ENCODE results near the gene KANSL3. TPM values are rescaled to one million over a fixed set of nuclear protein-coding genes. Genes with fewer than 3 reads are reported as not detected.

KANSL3 gene
- total and polyA plus RNA-seq, 2 donors (not counting 3 experiments of a cell fraction or from before 2014, with no cell fraction given) = 27.7 to 36.9 TPM

DNA sequence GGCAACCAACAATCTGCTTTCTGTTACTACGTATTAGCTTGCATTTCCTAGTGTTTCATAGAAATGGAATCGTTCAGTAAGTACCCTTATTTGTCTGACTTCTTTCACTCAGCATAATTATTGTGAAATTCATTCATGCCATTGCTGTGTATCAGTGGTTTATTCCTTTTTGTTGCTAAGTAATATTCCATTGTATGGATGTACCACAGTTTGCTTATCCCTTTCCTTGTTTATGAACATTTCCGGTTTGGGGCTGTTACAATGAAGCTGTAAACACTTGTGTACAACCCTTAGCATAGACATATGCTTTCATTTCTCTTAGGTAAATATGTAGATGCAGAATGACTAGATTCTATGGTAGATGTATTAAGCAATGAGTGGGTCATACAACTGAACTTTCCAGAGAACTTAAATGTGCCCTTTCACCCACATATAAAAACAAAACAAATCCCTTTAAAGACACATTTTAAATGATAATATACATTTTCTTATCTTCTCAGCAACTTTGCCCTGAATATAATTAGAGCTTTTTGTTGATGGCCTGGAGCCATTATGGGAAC is 26.3 kb upstream of the KANSL3 start:
- peaks cover 7% of the 10 kb centered on the region for H3K4me1 ChIP-seq (ENCODE audit: control insufficient read depth, extremely low read depth, insufficient read depth, low read length)
- H2AFZ ChIP-seq (ENCODE audit: low read depth, low read length) = no peak overlapping the region
- TF ChIP-seq EZH2 (IDR thresholded peaks at IDR 0.05; ENCODE audit: borderline replicate concordance, low read depth, low read length, severe bottlenecking) = no peak
- TF ChIP-seq POLR2AphosphoS5 (IDR thresholded peaks at IDR 0.05; ENCODE audit: insufficient read depth, low read depth, low read length) = no peak
- no peak for TF ChIP-seq JUN (IDR thresholded peaks at IDR 0.05; ENCODE audit: borderline replicate concordance, insufficient read depth, insufficient read length, low read depth)
- TF ChIP-seq, protein P1, sequence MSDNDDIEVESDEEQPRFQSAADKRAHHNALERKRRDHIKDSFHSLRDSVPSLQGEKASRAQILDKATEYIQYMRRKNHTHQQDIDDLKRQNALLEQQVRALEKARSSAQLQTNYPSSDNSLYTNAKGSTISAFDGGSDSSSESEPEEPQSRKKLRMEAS (IDR thresholded peaks at IDR 0.05; ENCODE audit: insufficient read depth, insufficient read length) = no peak
- no peak for TF ChIP-seq POLR2A (IDR thresholded peaks at IDR 0.05; ENCODE audit: low read depth, low read length)
- no peak for TF ChIP-seq FOS (IDR thresholded peaks at IDR 0.05; ENCODE audit: borderline replicate concordance, insufficient read depth, low read length)
- TF ChIP-seq GATA2 (IDR thresholded peaks at IDR 0.05; ENCODE audit: insufficient read depth, insufficient read length, low read depth, low read length) = no peak
- intact Hi-C loops (cut with micrococcal nuclease) = no loop called here
- ChIA-PET CTCF (interaction anchor here (0.7 to 1.2 kb wide), 3 partner anchors 12 to 110 kb away, joined by 3 to 4 read pairs (median 3); no protein-coding TSS in a partner anchor), POLR2A (interaction anchor here (0.8 to 1.5 kb wide), 2 partner anchors 26 to 80 kb away, joined by 5 to 6 read pairs; partner anchors contain the start of gene KANSL3)
- BruUV-seq (replicated peaks) = no TSS peak
- no peaks in the 10 kb centered on the region for H3K27me3 ChIP-seq (ENCODE audit: control insufficient read depth in 2 of 2, insufficient read depth in 2 of 2, low read length in 2 of 2)
- no peak overlapping the region for H3K4me3 ChIP-seq (replicated peaks in 1 of 3; ENCODE audit: insufficient read depth in 1 of 3, low read depth in 1 of 3, low read length in 3 of 3)
- H3K79me2 ChIP-seq (ENCODE audit: control insufficient read depth, insufficient read depth, low read length) = no peaks in the 10 kb centered on the region
- no peak overlapping the region for H3K9ac ChIP-seq (replicated peaks; ENCODE audit: extremely low read depth, insufficient read depth, low read length)
- DNase-seq (ENCODE audit: low read depth, low spot score) = no peak
- no peak for FAIRE-seq
- dilution Hi-C loops (cut with MboI; ENCODE audit: extremely low pct_ligation_motif_present, low sequenced_read_pairs) = no loop called here
- H3K36me3 ChIP-seq (ENCODE audit: control insufficient read depth in 2 of 2, extremely low read depth in 1 of 2, insufficient read depth in 2 of 2, low read length in 2 of 2) = no peaks in the 10 kb centered on the region
- H3K9me1 ChIP-seq (replicated peaks; ENCODE audit: control insufficient read depth, extremely low read depth, insufficient read depth, low read length) = no peaks in the 10 kb centered on the region
- no peak overlapping the region for H3K27ac ChIP-seq (ENCODE audit: insufficient read depth, low read depth, low read length)
- no peak overlapping the region for H3K4me2 ChIP-seq (ENCODE audit: insufficient read depth, low read length)
- no peaks in the 10 kb centered on the region for H3K9me3 ChIP-seq (replicated peaks; ENCODE audit: control insufficient read depth, insufficient read depth, low read length)
- no peaks in the 10 kb centered on the region for H4K20me1 ChIP-seq (replicated peaks; ENCODE audit: control insufficient read depth, extremely low read depth, insufficient read depth, low read length)

DNA sequence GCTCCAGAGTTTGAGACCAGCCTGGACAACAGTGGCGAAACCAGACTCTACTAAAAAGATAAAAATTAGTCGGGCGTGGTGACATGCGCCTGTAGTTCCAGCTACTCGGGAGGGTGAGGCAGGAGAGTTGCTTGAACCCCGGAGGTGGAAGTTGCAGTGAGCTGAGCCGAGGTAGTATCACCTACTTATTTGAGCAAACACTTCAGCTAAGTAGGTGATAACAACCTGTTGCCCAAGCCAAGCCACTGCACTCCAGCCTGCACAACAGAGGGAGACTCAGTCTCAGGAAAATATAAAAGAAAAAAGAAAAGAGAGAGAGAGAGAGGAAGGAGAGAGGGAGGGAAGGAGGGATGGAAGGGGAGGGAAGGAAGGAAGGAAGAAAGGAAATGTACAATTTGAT is 25.7 kb upstream of the KANSL3 start:
- ChIA-PET POLR2A (no interaction called here), CTCF (no interaction called here)
- FAIRE-seq = no peak
- no peak for DNase-seq (ENCODE audit: low read depth, low spot score)
- H2AFZ ChIP-seq (ENCODE audit: low read depth, low read length) = no peak overlapping the region
- H3K4me2 ChIP-seq (ENCODE audit: insufficient read depth, low read length) = no peak overlapping the region
- H3K27me3 ChIP-seq (ENCODE audit: control insufficient read depth in 2 of 2, insufficient read depth in 2 of 2, low read length in 2 of 2) = no peaks in the 10 kb centered on the region
- dilution Hi-C loops (cut with MboI; ENCODE audit: extremely low pct_ligation_motif_present, low sequenced_read_pairs) = no loop called here
- H3K4me1 ChIP-seq (ENCODE audit: control insufficient read depth, extremely low read depth, insufficient read depth, low read length) = peaks cover 7% of the 10 kb centered on the region
- no peaks in the 10 kb centered on the region for H3K36me3 ChIP-seq (ENCODE audit: control insufficient read depth in 2 of 2, extremely low read depth in 1 of 2, insufficient read depth in 2 of 2, low read length in 2 of 2)
- BruUV-seq (replicated peaks) = no TSS peak
- H3K79me2 ChIP-seq (ENCODE audit: control insufficient read depth, insufficient read depth, low read length) = no peaks in the 10 kb centered on the region
- no peak overlapping the region for H3K9ac ChIP-seq (replicated peaks; ENCODE audit: extremely low read depth, insufficient read depth, low read length)
- intact Hi-C loops (cut with micrococcal nuclease) = no loop called here
- H4K20me1 ChIP-seq (replicated peaks; ENCODE audit: control insufficient read depth, extremely low read depth, insufficient read depth, low read length) = no peaks in the 10 kb centered on the region
- no peaks in the 10 kb centered on the region for H3K9me1 ChIP-seq (replicated peaks; ENCODE audit: control insufficient read depth, extremely low read depth, insufficient read depth, low read length)
- no peak for TF ChIP-seq EZH2 (IDR thresholded peaks at IDR 0.05; ENCODE audit: borderline replicate concordance, low read depth, low read length, severe bottlenecking)
- TF ChIP-seq, protein P2, sequence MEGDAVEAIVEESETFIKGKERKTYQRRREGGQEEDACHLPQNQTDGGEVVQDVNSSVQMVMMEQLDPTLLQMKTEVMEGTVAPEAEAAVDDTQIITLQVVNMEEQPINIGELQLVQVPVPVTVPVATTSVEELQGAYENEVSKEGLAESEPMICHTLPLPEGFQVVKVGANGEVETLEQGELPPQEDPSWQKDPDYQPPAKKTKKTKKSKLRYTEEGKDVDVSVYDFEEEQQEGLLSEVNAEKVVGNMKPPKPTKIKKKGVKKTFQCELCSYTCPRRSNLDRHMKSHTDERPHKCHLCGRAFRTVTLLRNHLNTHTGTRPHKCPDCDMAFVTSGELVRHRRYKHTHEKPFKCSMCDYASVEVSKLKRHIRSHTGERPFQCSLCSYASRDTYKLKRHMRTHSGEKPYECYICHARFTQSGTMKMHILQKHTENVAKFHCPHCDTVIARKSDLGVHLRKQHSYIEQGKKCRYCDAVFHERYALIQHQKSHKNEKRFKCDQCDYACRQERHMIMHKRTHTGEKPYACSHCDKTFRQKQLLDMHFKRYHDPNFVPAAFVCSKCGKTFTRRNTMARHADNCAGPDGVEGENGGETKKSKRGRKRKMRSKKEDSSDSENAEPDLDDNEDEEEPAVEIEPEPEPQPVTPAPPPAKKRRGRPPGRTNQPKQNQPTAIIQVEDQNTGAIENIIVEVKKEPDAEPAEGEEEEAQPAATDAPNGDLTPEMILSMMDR (IDR thresholded peaks at IDR 0.05; ENCODE audit: extremely low read depth in 1 of 2, insufficient read depth in 1 of 2, low read depth in 1 of 2, low read length in 2 of 2) = no peak
- TF ChIP-seq, protein P1 (IDR thresholded peaks at IDR 0.05; ENCODE audit: insufficient read depth, insufficient read length) = no peak
- TF ChIP-seq POLR2A (IDR thresholded peaks at IDR 0.05; ENCODE audit: low read depth, low read length) = no peak
- no peak for TF ChIP-seq FOS (IDR thresholded peaks at IDR 0.05; ENCODE audit: borderline replicate concordance, insufficient read depth, low read length)
- TF ChIP-seq POLR2AphosphoS5 (IDR thresholded peaks at IDR 0.05; ENCODE audit: insufficient read depth, low read depth, low read length) = no peak
- TF ChIP-seq GATA2 (IDR thresholded peaks at IDR 0.05; ENCODE audit: insufficient read depth, insufficient read length, low read depth, low read length) = no peak
- no peak for TF ChIP-seq JUN (IDR thresholded peaks at IDR 0.05; ENCODE audit: borderline replicate concordance, insufficient read depth, insufficient read length, low read depth)
- TF ChIP-seq MYC (IDR thresholded peaks at IDR 0.05; ENCODE audit: low read depth, low read length) = no peak
- no peak overlapping the region for H3K4me3 ChIP-seq (replicated peaks in 1 of 3; ENCODE audit: insufficient read depth in 1 of 3, low read depth in 1 of 3, low read length in 3 of 3)
- H3K27ac ChIP-seq (ENCODE audit: insufficient read depth, low read depth, low read length) = no peak overlapping the region
- H3K9me3 ChIP-seq (replicated peaks; ENCODE audit: control insufficient read depth, insufficient read depth, low read length) = no peaks in the 10 kb centered on the region

Data from endothelial cell of umbilical vein (primary cell).